ENCODE measurements around the gene CARD10. TPM values are rescaled to one million over a fixed set of nuclear protein-coding genes. Genes with fewer than 3 reads are reported as not detected.

CARD10 gene
- total and polyA plus RNA-seq, 8 donors, result 10.3 to 19.7 (median 15.4) TPM

GRCh38 chr22:37505565-37505964 lies 13.7 kb downstream of the CARD10 start:
- ATAC-seq (no peak), DNase-seq (no peak)
- Histone ChIP-seq H3K27ac (no peak overlapping the region), H3K4me3 (no peak overlapping the region), H3K9me3 (no peaks in the 10 kb centered on the region), H3K27me3 (no peaks in the 10 kb centered on the region), H3K36me3 (no peaks in the 10 kb centered on the region), H3K4me1 (peaks cover 30 to 56% of the 10 kb centered on the region in 2 donors)
- intact Hi-C loops (cut with DNase I), result no loop called here
- TF ChIP-seq CTCF (IDR thresholded peaks at IDR 0.05), result no peak

- no peak for TF ChIP-seq CTCF (IDR thresholded peaks at IDR 0.05)
These were observed 14.3 kb downstream of the CARD10 start for GRCh38 chr22:37504964-37505363.

GRCh38 chr22:37503850-37504249 lies 15.4 kb downstream of the CARD10 start:
- intact Hi-C loops (cut with DNase I), result no loop called here
- ATAC-seq (no peak), DNase-seq (no peak)
- H3K4me3 ChIP-seq, result no peak overlapping the region
- H3K27me3 ChIP-seq, result no peaks in the 10 kb centered on the region
- H3K27ac ChIP-seq, result peak overlapping the region in 1 of 2 donors; percentile 18
- H3K4me1 ChIP-seq, result peaks cover 27 to 56% of the 10 kb centered on the region in 2 donors
- TF ChIP-seq CTCF (IDR thresholded peaks at IDR 0.05), result no peak
- H3K36me3 ChIP-seq, result no peaks in the 10 kb centered on the region
- H3K9me3 ChIP-seq, result no peaks in the 10 kb centered on the region

More at GRCh38 chr22:37504964-37505363, 14.3 kb downstream of the CARD10 start:
- ATAC-seq, result no peak
- Histone ChIP-seq H3K9me3 (no peaks in the 10 kb centered on the region), H3K4me1 (peaks cover 30 to 58% of the 10 kb centered on the region in 2 donors), H3K36me3 (no peaks in the 10 kb centered on the region), H3K27ac (peak overlapping the region in 1 of 2 donors; percentile 13), H3K4me3 (no peak overlapping the region), H3K27me3 (no peaks in the 10 kb centered on the region)
- DNase-seq, result no peak
- intact Hi-C loops (cut with DNase I), result no loop called here

GRCh38 chr22:37503183-37503683 lies 16.0 kb downstream of the CARD10 start:
- no peak for DNase-seq
- Histone ChIP-seq H3K9me3 (no peaks in the 10 kb centered on the region), H3K27ac (peak overlapping the region; percentile 72 to 81), H3K36me3 (no peaks in the 10 kb centered on the region), H3K27me3 (no peaks in the 10 kb centered on the region), H3K4me1 (peaks cover 21 to 50% of the 10 kb centered on the region in 2 donors), H3K4me3 (no peak overlapping the region)
- intact Hi-C loops (cut with DNase I), result no loop called here
- no peak for TF ChIP-seq CTCF (IDR thresholded peaks at IDR 0.05)
- ATAC-seq, result no peak

GRCh38 chr22:37502342-37503182 lies 16.7 kb downstream of the CARD10 start:
- Histone ChIP-seq H3K4me3 (no peak overlapping the region), H3K27me3 (no peaks in the 10 kb centered on the region), H3K36me3 (no peaks in the 10 kb centered on the region), H3K4me1 (peaks cover 21 to 46% of the 10 kb centered on the region in 2 donors), H3K9me3 (no peaks in the 10 kb centered on the region), H3K27ac (peak overlapping the region; percentile 72 to 81)
- peak in 2 of 4 donors; percentile 58 to 86 for DNase-seq
- no peak for TF ChIP-seq CTCF (IDR thresholded peaks at IDR 0.05)
- intact Hi-C loops (cut with DNase I), result no loop called here
- peak; percentile 83 for ATAC-seq
